Mammary epithelial cell (primary cell): ENCODE results near the gene TXNDC15.

Source experiments
- EZH2 ChIP-seq: IDR thresholded peaks from 2 replicates; pipeline ENCODE4 v1.6.1; 2012; ENCODE audit warnings: low read length, inconsistent platforms, borderline replicate concordance
- TF ChIP-seq, protein P1 (sequence below), 2 donors: IDR thresholded peaks in 1 of 2; conservative IDR thresholded peaks in 1 of 2; 2 replicates each; pipeline ENCODE4 v1.5.1; 2011 to 2012; ENCODE audit warnings: inconsistent platforms in 2 of 2, low read length in 2 of 2, mild to moderate bottlenecking in 2 of 2, control low read depth in 1 of 2, low read depth in 1 of 2; ENCODE audit not compliant: insufficient read depth in 1 of 2; ENCODE audit errors: extremely low read depth in 1 of 2

DNA sequence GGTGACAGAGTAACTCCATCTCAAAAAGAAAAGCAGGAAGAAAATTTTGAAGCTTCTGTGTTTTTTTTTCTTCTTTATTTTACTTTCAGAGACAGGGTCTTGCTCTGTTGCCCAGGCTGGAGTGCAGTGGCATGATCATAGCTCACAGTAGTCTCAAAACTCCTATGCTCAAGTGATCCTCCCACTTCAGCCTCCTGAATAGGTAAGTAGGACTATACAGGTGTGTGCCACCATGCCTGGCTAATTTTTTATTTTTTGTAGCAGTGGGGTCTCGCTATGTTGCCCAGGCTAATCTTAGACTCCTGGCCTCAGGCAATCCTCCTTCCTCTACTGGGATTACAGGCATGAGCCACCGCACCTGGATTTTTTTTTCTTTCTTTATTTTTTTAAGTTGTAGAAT, 38.5 kb upstream of the TXNDC15 start:
- TF ChIP-seq, protein P1, sequence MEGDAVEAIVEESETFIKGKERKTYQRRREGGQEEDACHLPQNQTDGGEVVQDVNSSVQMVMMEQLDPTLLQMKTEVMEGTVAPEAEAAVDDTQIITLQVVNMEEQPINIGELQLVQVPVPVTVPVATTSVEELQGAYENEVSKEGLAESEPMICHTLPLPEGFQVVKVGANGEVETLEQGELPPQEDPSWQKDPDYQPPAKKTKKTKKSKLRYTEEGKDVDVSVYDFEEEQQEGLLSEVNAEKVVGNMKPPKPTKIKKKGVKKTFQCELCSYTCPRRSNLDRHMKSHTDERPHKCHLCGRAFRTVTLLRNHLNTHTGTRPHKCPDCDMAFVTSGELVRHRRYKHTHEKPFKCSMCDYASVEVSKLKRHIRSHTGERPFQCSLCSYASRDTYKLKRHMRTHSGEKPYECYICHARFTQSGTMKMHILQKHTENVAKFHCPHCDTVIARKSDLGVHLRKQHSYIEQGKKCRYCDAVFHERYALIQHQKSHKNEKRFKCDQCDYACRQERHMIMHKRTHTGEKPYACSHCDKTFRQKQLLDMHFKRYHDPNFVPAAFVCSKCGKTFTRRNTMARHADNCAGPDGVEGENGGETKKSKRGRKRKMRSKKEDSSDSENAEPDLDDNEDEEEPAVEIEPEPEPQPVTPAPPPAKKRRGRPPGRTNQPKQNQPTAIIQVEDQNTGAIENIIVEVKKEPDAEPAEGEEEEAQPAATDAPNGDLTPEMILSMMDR (conservative IDR thresholded peaks at IDR 0.05 in 1 of 2, IDR thresholded peaks at IDR 0.05 in 1 of 2; ENCODE audit: extremely low read depth in 1 of 2, insufficient read depth in 1 of 2, low read depth in 1 of 2, low read length in 2 of 2), result no peak
- no peak for TF ChIP-seq EZH2
